ENCODE data around the gene TEX14.

Gene TEX14

DNA sequence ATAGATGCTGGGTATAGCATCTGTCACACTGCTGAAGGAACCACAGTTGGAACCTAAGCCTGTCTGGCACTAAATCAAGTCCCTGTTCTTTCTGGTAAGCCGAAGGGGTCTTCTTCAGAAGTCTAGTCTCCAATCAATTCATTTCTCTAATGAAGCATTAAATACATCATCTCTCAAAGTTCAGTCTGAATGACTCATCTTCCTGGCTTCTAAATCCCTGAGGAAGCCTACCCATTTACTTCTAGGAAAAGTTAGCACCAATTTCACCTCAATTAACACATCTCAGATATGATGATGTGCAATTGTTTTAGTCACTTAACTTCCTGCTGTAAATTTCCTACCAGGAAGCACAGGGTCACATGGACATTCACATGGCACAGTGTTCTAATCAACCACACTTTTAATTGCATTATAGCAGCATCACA, 49.9 kb downstream of the TEX14 start:
- DNase-seq, result no peak

DNA sequence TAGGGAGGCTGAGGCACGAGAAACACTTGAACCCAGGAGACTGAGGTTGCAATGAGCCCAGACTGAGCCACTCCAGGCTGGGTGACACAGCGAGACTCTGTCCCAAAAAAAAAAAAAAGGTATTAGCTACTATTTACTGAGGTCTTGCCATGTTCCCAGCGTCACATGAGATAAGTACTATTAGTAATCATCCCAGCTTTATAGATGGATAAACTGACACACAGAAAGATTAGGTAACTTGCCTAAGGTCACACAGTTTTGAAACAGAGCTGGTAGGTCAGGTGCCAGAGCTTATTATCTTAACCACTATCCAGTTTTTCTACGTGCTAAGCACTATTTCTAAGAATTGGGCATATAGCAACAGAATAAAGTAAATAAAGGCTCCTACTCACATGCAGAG, 51.6 kb downstream of the TEX14 start:
- DNase-seq, result no peak

GRCh38 chr17:58639681-58640080, 52.2 kb downstream of the TEX14 start:
- DNase-seq, result no peak

DNA sequence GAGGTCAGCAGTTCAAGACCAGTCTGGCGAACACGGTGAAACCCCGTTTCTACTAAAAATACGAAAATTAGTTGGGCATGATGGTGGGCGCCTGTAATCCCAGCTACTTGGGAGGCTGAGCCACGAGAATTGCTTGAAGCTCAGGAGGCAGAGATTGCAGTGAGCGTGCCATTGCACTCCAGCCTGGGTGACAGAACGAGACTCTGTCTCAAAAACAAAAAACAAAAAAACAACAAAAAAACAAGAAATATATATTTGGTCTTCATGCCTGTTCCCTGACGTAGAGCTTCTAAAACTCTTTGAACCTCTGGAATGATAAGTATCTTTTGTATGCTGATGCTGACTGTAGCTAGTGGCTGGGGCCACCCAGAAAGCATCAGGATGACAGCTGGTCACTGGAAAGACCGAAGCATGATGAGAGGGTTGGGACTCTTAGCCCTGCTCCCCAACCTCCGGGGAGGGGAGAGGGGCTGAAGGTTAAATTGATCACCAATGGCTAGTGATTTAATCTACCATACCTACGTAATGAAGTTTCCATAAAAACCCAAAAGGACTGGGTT, 54.8 kb downstream of the TEX14 start:
- no peak for DNase-seq

GRCh38 chr17:58632324-58633314, 59.2 kb downstream of the TEX14 start:
- no peak for DNase-seq

GRCh38 chr17:58631523-58632323, 60.1 kb downstream of the TEX14 start:
- peak; percentile 88 for DNase-seq

DNA sequence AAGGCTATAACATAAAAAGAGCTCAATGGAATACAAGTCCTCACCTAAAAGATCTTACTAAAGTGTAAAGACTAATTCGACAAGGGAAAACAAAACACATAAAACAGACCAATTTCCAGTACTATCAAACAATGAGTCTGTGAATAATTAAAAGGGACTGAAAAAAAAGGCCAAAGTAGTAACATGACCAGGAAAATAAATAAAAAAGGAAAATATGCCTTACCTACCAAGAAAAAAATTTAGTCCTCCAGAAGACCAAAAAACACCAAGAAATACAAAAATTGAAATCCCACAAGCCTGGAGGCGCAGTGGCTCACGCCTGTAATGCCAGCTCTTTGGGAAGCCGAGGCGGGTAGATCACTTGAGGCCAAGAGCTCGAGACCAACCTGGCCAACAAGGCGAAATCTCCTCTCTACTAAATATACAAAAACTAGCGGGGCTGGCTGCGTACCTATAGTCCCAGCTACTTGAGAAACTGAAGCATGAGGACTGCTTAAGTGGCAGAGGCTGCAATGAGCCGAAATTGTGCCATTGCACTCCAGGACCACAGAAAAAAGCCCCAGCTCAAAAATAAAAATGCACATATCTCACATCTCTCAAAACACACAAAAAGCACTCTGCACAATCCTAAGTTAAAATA, 60.8 kb downstream of the TEX14 start:
- no peak for DNase-seq

DNA sequence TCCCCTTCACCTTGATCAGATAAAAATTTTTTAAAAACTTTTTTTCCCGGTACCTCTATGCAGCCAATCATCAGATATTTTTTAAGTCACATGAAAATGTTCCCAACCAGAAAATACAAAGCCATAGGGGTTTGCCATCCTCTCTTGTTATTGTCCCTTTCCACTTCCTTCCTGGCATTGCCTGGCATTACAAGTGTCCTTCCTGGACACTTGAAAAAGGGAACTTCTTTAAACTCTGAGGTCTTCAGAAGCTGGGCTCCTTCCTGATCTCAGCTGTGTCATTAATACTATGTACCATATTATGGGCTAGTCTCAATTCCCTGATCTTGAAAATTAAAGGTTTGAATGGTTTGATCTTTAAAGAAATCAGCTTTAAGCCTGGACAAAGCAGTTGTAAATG, 64.9 kb downstream of the TEX14 start:
- DNase-seq, result no peak

- no peak for DNase-seq
These were observed 67.1 kb downstream of the TEX14 start for GRCh38 chr17:58624751-58625150.

DNA sequence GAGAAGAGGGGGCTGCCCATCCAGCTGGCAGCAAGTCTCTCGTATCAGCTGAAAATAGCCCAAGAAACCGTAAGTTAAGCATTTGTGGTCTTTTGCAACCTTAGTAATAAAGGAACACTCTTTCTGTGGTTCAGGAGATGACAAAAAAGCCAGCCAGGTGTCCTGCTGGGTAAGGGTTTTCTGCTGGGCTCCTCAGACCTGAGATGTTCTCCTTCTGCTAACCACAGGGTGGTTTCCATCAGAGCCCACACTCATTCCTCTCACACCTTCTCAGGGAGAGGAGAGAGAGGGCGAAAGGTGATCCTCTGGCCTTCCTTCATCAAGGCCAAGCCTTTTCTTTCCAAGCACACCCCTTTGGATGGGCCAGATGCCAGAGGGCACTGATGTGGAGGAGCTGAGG, 70.7 kb downstream of the TEX14 start:
- DNase-seq, result no peak

DNA sequence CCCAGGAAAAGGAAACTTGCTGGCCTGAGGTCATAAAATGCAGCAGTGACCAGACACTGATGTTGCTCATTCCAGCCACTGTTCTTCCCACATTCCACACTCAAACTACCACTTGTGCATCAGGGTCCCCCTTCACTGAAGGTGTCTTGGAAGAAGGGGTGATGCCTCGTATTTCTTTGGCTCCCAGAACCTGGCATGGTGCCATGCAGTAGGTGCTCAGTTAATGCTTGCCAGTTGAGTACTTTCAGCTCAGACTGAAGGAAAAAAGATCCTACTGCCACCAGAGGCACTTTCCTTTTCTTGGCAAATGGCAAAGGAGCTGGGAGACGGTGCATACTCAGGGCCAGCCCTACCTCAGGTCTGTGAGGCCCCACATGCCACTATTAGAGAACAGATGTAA, 73.5 kb downstream of the TEX14 start:
- no peak for DNase-seq

DNA sequence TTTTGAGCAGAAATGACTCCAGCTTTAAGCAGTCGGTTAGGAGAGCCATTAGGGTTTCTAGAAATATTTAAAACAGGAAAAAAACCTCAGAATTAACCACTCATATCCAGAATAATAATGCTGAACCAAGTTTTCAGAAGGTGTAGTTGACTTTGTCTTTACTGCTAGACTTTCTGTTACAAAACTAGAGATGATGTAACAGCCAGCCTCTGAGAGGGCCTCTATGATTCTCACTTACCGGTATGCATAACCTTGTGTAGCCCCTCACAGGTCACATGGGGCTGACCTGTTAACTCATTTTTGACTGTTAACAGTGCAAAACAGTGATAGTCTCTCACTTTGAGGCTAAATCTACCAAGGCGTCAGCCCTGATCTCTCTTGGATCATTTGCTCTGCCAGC, 74.3 kb downstream of the TEX14 start:
- no peak for DNase-seq

- DNase-seq, result no peak
These were observed 75.8 kb downstream of the TEX14 start for GRCh38 chr17:58615768-58616659.

- DNase-seq, result no peak
These were observed 76.9 kb downstream of the TEX14 start for GRCh38 chr17:58614859-58615459.

- no peak for DNase-seq
These were observed 80.5 kb downstream of the TEX14 start for GRCh38 chr17:58611331-58611730.

- no peak for DNase-seq
These were observed 84.9 kb downstream of the TEX14 start for GRCh38 chr17:58606934-58607333.

DNA sequence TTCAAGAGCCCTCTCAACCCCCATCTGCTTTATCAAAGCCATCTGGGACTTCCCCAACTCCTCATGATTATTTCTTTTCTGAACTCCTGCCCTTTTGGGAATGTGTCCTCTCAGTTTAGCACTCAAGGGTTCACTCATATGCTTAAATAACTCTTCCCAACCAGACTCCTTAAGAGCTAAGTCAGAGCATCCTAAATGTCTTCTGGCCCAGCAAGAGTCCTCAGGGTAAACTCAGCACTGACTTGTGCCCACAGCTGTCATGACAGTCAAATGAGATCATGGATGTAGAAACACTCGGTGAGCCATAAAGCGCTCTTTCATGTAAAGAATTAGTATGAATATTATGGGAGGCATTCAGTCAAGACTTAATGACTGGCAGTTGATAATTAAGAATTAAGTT, 85.9 kb downstream of the TEX14 start:
- no peak for DNase-seq

DNA sequence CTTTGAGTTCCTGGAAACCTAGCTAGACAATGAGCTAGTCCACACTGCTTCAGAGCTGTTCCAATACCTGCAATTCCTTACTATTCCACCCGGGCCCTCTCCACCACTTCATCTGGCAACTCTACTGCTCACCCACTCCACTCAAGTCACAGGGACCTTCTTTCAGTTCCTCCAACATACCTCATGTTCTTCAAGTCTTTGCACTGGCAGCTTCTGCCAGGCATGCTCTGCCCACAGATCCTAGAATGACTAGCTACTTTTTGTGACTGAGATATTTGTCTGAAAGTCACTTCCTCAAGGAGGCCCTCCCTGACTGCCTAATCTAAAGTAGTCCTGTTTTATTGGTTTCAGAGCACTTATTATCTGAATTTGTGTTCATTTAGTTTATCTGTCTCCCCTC, 86.4 kb downstream of the TEX14 start:
- no peak for DNase-seq

DNA sequence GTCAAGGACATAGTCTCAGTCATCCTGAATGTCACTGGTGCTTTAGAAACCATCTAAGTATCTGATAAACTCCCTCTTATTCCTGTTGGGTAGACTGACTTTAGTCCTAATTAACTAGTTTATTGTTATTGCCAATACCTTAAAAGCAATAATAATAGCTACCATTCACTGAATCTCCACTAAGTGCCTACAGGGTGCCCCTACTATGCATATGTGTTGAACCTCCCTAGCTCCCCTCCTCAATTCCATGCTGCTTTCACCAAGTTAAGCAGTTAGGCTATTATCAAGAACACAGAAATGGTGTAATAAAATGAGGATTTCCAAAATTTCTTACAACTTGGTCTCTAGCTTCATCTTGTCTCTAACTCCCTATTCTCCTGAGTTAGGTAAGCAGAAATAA, 89.9 kb downstream of the TEX14 start:
- DNase-seq, result no peak

DNA sequence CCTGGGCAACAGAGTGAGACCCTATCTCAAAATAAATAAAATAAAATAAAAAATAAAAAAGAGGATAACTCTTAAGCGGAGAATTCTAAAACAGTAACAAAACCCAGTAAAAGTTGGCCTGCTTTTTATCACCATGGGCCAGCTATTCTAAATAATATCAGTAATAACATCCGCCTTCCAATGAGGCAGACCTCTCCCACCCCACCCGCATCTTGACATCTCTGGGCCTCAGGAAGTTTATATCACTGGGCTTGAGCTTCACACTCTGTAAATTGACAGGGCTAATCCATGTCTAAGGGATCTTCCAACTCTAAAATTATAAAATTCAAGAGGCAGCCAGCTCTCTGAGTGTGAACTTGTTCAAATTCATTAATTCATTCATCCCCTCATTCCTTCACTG, 94.5 kb downstream of the TEX14 start:
- DNase-seq, result no peak

DNA sequence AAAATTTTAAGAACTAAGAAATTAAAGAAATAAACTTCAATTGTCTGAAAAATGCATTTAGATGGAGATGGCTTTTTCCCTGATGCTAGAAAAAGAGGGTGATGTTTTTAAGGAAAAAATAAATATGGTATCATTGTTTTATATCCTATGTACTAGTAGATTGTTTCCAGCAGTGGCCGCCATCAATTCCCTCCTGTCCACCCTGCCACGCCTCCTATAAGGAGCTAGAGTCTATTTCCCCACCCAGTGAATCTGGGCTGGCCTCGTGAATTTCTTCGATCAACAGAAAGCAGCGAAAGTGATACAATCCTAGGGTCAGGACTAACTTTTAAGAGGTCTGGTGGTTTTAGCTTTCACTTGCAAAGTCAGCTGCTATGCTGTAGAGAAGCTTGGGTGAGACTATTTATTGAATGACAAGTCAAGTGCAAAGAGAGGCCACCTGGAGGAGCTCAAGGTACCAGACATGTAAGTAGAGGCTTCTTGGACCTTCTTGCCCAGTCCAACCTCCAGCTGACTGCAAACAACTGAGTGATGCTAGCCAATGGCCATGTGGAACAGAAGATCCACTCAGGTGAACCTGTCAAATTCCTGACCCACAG, 96.6 kb downstream of the TEX14 start:
- no peak for DNase-seq
